GM18909 (cell line): ENCODE results near the gene LDLRAP1.

Experiments
- ATAC-seq: cut with Tn5 transposase; IDR thresholded peaks from one replicate; pipeline ENCODE4 v1.9.1; 2021; ENCODE audit warnings: mild to moderate bottlenecking; ENCODE audit not compliant: unreplicated experiment, poor library complexity

The LDLRAP1 gene

GRCh38 chr1:25560001-25560400 is 16.6 kb downstream of the LDLRAP1 start:
- ATAC-seq = no peak

DNA sequence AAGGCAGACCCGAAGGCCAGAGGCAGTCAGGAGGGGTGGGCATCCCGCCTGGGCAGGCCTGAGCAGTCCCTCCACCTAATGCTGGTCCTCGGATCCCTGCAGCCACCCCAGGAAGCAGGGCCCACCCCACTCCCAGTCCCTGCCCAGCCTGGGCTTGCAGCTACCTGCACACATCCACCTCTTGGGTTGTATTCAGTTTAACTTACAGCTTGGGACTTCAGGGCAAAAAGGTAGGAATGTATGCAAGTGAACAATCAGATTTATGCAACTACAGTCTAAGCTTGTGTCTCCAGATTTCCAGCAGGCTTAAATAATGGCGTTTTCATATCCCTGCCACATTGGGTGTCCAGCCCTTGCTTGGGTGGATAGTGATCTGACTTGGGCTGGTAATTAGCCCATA is 17.4 kb downstream of the LDLRAP1 start:
- no peak for ATAC-seq

- ATAC-seq = no peak
These were observed 18.2 kb downstream of the LDLRAP1 start for GRCh38 chr1:25561421-25562100.

- ATAC-seq = peak; percentile 60
These were observed 18.9 kb downstream of the LDLRAP1 start for GRCh38 chr1:25562101-25562927.

- no peak for ATAC-seq
These were observed 19.5 kb downstream of the LDLRAP1 start for GRCh38 chr1:25562928-25563283.

DNA sequence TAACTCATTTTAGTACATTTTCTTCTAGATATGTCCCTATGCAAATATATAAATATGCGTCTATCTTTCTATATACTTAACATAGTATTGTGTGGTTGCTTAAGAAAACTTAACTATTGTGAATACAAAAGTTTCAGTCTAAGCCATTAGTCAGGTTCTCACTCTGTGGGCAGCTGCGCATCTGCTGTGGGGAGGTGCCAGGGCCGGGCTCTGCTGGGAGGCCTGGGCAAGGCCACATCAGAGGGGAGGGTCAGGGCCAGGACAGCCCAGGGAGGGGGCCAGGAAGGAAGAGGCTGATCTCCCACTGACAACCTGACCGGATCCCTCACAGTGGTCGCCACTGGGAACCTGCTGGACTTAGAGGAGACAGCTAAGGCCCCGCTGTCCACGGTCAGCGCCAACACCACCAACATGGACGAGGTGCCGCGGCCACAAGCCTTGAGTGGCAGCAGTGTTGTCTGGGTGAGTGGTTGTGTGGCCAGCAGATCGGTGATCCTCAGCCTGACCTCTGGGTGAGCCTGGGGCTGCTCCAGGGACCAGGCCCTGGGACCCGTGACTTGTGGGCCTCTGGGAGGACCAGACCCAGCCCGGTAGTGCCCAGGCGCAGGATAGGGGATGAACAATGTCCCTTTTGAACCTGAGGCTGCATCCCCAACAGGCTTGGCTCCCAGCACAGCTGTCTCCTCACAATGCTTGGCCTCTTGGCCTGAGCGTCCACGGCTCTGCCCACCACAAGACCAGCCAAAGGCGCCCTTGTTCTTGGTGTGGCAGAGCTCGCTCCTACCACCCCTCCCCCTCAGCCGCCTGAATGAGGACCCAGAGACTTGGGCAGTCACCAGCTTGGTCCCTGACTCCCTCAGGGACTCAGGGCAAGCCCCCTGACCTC is 20.2 kb downstream of the LDLRAP1 start:
- no peak for ATAC-seq

- ATAC-seq = no peak
These were observed 21.6 kb downstream of the LDLRAP1 start for GRCh38 chr1:25564777-25565574.

DNA sequence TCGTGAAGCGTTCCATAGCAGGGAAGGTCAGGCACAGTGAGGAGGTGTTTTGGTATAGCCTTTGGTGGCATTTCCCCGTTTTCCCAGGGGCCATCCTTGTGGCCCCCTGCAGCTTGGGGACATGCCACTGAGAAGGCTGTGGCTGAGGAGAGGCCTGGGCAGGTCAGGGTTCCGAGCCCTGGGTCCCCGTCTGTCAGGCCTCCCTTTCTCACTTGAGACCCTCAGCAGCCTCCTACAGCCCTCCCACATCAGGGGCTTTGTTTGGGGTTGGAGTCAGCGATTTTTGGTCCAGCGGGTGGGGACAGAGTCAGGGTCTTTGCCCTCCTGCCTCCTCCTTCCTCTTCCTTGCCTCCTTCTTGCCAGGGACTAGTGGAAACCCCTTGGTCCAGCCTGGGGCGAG is 22.2 kb downstream of the LDLRAP1 start:
- ATAC-seq = no peak

DNA sequence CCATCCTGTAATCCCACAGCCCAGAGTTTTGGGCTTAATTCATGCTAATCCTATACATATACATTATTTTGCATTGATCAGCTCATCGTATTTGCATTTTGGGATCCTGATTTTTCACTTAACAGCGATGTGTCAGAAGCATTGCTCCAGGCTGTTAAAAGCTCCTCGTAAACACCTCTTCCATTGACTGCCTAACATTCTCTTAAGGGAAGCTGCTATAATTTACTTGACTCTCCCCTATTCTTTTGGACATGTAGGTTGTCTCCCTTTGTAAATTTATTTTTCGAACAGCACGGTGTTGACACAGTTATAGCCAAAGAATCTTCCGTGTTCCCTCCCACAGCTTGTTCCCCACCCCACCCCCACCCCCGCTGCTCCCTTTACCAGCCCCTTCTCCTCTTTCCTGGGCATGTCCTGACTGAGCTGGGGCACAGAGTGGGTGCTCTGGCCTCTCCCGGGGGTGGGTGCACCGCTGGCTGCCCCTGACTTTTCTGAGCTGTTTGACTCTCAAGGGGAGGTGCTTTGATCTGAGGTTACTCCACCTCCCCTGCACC is 22.8 kb downstream of the LDLRAP1 start:
- ATAC-seq = no peak

GRCh38 chr1:25566730-25567341 is 23.4 kb downstream of the LDLRAP1 start:
- ATAC-seq = no peak

DNA sequence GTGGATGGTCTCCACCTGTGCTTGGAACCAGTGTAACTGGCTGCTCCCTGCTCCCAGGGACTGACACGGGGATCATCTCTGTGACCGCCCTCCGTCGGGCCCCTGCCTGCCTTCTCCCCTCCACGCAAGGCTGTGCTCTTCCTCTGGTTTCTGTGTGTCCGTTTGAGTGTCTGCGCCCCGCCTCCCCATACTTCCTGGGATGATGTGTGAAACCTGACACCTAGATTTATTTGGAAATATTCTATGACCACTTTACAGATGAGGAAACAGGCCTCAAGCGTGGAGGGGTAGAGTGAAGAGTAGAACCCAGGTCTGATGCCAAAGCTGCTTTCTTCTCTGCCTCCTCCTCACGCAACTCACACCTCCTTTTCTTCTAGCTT is 24.3 kb downstream of the LDLRAP1 start:
- ATAC-seq = no peak

GRCh38 chr1:25568090-25568833 is 24.9 kb downstream of the LDLRAP1 start:
- no peak for ATAC-seq

DNA sequence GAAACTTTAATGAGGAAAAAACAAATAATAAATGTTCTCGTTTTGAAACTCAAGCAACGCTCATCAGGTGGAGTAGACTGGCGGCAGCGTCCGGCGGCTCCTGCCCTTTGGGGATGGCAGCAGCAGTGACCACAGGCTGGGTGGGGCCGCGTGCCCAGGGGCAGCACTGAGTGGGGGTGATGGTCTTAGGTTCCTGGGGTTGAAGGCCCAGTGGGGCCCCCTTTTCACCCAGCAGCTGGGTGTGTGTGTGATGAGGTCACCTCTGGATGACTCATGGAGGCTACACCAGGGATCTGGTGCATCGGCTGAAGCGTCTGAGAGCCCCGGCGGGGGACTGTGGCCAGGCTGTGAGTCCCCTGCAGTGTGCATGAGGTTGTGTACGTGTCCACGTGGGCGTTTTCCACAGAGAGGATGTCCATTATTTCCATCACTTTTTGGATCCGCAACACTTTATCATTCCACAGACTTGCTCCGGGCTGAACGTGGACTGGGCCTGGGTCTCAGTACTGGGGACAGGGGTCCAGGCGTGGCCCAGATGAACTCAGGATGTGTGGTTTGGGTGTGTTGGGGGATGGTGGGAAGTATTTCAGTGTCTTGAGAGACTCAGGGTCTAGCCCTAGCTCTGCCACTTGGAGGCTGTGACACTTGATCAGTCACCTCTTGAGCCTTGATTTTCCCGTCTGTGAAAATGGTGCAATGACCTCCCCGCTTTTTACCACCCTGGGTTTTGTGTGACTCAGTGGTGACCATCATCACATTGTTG is 25.6 kb downstream of the LDLRAP1 start:
- ATAC-seq = no peak

DNA sequence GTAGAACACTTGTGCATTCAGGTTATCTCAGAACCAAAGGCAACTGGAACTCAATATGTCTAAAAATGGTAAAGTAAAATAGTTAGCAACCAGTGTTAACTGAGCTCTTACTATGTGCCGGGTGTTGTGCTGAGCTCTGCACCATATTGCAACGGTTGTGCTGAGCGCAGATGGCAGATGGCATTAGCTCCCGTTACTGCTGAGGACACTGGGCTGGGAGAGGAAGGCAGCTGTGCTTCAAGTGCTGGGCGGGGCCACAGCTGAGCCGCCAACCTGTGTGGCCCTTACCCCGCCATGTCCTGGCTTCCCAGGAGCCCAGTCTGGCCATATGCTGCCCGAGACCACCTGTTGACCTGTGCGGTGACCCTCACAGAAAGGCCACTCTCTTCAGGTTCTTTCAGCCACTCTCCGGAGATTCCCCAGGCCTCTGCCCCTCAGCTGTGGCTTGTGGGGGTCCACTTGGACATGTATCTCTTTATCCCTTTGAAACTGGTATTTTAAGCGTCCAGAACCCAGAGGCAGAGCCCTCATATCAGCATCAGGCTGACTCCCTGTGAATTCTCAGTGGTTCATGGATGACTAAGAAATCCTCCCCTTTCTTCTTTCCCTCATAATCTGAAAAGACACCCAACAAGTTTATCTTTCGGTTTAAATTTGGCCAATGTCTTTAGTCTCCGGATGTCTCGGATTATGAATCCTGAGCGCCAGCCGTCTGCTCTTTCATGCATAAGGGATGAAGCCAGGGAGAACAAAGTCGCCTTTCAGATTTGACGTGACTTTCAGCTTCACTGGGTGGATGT is 26.4 kb downstream of the LDLRAP1 start:
- ATAC-seq = no peak

DNA sequence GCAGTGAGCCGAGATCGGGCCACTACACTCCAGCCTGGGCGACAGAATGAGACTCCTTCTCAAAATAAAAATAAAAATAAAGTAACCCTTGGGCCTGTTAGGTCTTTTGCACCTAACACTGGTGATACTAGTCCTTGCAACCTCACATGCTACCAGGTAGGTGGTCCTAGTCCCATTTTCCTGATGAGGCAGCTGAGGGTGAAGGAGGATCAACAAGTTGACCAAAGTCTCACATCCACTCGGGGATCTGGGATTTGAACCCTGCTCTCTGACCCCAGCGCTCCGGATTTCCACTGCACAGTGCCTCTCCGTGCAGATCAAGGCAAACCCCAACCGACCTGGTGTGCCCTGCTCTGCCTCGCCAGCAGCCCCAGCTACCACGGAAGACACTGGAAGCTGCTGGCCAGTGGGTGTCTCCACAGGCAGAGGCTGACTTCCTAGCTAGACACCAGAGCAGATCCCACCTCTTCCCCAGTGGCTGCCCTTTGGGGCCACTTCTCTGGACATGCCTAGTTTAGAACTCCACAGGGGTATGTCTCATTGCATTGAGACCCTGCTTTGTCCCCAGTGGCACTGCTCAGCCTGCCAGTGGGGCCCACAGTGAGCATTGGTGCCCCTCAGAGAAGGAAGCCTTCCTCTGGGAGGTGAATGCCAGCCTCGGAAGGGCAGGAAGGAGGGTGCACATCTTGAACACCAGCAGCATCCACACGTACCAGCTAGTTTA is 27.6 kb downstream of the LDLRAP1 start:
- no peak for ATAC-seq

- ATAC-seq = no peak
These were observed 28.1 kb downstream of the LDLRAP1 start for GRCh38 chr1:25571522-25571970.

DNA sequence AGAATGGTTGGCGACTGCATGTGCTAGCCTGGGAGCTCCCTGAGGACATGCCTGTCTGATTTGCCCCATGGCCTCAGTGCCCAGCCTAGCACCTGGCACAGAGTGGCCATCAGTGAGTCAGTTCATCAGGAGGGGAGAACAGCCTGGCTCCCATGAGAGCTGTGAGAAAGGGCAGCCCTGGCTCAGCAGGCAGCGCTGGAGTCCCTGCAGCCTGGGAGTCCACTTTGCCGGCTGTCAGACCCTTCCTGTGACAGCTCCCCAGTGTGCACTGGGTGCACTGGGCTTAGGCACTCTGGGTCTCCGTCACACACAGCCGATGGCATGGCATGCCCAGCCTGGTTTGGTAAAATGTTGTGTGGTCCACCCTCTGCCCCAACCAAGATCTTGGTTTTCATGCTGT is 28.7 kb downstream of the LDLRAP1 start:
- ATAC-seq = no peak
